Stimulated activated effector memory CD8-positive, alpha-beta T cell treated with anti-CD3 and anti-CD28 coated beads, Interleukin-12 subunit alpha, Interleukin-12 subunit beta, amount 100 ng/mL, for 72 hours (primary cell): ENCODE results near the gene TPSAB1.
A peak's percentile ranks its signal among the peaks of the same experiment; 100 is the strongest.

ENCODE experiments used
- ATAC-seq: fragments of 150-1000 bp; cut with Tn5 transposase; 2 replicates; pipeline ENCODE4 v1.10.0; 2021
- DNase-seq, 2 donors: peaks; one replicate each; pipeline ENCODE4 v3.0.0; 2021 to 2022; ENCODE audit warnings: low spot score in 2 of 2
- H3K27ac Mint-ChIP-seq: one replicate; pipeline ENCODE4 v1.8.0; 2022; ENCODE audit warnings: mild to moderate bottlenecking, mixed read lengths
- H3K36me3 Mint-ChIP-seq: one replicate; pipeline ENCODE4 v1.8.0; 2022; ENCODE audit warnings: mild to moderate bottlenecking, mixed read lengths
- H3K4me1 Mint-ChIP-seq: one replicate; pipeline ENCODE4 v1.8.0; 2022; ENCODE audit warnings: mixed read lengths
- H3K4me3 Mint-ChIP-seq: one replicate; pipeline ENCODE4 v1.8.0; 2022; ENCODE audit warnings: mild to moderate bottlenecking, mixed read lengths
- H3K9me3 Mint-ChIP-seq: one replicate; pipeline ENCODE4 v1.8.0; 2022; ENCODE audit warnings: mixed read lengths

The TPSAB1 gene

DNA sequence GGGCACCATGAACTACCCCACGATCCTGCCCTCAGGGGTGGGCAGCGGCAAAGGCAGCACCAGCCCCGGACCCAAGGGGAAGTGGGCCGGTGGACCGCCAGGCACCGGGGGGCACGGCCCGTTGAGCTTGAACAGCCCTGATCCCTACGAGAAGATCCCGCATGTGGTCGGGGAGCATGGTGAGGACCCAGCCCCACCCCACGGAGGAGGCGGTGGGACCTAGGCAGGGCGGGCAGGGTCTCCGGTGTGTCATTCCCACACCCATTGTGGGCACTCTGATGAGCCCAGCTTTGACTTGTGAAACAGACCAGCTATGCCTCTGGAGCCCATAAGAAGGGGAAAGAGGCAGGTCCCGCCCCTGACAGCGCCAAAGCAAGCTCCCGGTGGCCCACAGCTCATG is 38.2 kb upstream of the TPSAB1 start:
- H3K4me3 Mint-ChIP-seq: no peak overlapping the region
- ATAC-seq (no peak), DNase-seq (no peak)
- no peaks in the 10 kb centered on the region for H3K4me1 Mint-ChIP-seq
- no peak overlapping the region for H3K27ac Mint-ChIP-seq
- peaks cover 4% of the 10 kb centered on the region for H3K9me3 Mint-ChIP-seq
- H3K36me3 Mint-ChIP-seq: no peaks in the 10 kb centered on the region

DNA sequence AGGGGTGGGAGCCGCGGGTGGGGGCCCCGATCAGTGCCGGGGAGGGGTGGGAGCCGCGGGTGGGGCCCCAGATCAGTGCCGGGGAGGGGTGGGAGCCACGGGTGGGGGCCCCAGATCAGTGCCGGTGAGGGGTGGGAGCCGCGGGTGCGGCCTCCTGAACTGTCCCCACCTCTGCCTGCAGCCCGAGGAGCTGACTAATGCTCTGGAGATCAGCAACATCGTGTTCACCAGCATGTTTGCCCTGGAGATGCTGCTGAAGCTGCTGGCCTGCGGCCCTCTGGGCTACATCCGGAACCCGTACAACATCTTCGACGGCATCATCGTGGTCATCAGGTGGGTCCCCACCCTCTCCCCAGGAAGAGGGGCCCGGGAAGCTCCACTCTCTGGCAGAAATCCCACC is 35.6 kb upstream of the TPSAB1 start:
- H3K36me3 Mint-ChIP-seq: no peaks in the 10 kb centered on the region
- H3K4me3 Mint-ChIP-seq: no peak overlapping the region
- DNase-seq (no peak), ATAC-seq (no peak)
- H3K9me3 Mint-ChIP-seq: peaks cover under 1% of the 10 kb centered on the region
- H3K4me1 Mint-ChIP-seq: no peaks in the 10 kb centered on the region
- H3K27ac Mint-ChIP-seq: no peak overlapping the region

DNA sequence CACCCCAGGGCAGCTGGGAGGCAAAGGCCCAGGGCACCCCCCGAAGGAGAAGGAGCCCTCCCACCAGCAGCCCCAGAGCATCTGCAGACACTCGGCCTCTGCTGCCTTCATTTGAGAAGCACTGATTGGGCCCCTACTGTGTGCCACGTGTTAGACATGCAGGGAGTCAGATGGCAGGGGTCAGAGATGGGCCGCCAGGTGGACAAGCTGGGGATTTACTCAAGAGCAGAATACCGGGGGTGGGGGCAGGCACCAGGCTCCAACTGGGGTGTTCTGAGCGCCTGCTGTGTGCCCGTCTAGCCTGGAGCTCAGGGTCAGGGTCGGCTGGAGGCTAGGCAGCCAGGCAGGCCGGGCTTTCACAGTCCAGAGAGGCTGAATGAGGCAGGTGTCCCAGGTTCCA is 34.2 kb upstream of the TPSAB1 start:
- Mint-ChIP-seq H3K4me1 (no peaks in the 10 kb centered on the region), H3K4me3 (no peak overlapping the region), H3K9me3 (no peaks in the 10 kb centered on the region), H3K27ac (no peak overlapping the region), H3K36me3 (no peaks in the 10 kb centered on the region)
- DNase-seq (no peak), ATAC-seq (no peak)

DNA sequence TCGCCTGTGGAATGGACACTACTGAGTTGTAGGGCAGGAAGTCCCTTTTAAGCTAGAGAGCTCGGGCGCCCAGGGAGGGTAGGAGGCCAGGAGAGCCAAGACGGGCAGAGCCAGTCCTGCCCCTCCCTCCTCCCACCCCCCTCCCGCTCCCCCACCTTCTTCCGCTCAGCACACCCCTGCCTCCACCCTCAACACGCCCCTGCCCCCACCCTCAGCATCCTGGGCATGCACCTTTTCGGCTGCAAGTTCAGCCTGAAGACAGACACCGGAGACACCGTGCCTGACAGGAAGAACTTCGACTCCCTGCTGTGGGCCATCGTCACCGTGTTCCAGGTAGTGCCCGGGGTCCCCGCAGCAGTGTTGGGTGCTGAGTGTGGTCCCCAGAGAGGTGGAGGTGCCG is 33.7 kb upstream of the TPSAB1 start:
- DNase-seq (no peak), ATAC-seq (no peak)
- Mint-ChIP-seq H3K9me3 (no peaks in the 10 kb centered on the region), H3K4me3 (peak overlapping the region; percentile 53), H3K36me3 (no peaks in the 10 kb centered on the region), H3K4me1 (no peaks in the 10 kb centered on the region), H3K27ac (no peak overlapping the region)

DNA sequence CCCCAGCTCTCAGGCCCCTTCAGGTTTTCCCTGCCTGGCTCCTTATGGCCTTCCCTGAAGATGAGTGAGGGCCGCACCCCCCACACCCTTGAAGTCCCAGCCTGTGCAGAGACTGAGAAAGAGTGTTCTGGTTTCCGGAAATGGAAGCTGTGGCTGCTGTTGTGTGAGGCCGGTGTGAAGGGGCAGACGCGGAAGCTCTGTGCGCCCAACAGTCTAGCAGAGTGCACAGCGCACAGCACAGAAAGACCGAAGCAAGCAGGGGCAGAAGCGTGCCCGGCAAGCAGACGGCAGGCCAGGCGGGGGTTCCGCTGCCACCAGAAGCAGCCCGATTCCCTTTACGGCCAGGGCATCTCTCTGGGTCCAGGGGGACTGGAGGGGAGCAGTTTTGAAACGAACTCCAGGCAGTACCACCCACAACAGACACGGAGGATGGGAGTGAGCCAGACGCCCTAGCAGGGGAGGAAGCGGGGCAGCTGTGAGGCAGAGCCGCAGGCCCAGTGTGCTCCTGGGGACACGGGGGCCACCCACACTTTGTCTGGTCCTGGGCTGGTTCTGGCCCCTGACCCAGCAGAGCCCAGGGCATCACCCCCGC is 32.2 kb upstream of the TPSAB1 start:
- ATAC-seq (peak; percentile 63), DNase-seq (no peak)
- Mint-ChIP-seq H3K9me3 (no peaks in the 10 kb centered on the region), H3K4me1 (no peaks in the 10 kb centered on the region), H3K36me3 (no peaks in the 10 kb centered on the region), H3K4me3 (peak overlapping the region; percentile 53), H3K27ac (peak overlapping the region; percentile 83)

DNA sequence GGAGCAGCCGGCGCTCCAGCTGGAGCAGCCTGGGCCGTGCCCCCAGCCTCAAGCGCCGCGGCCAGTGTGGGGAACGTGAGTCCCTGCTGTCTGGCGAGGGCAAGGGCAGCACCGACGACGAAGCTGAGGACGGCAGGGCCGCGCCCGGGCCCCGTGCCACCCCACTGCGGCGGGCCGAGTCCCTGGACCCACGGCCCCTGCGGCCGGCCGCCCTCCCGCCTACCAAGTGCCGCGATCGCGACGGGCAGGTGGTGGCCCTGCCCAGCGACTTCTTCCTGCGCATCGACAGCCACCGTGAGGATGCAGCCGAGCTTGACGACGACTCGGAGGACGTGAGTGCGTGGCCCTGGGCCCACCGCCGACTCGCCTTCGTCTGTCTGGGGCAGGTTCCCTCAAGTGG is 31.4 kb upstream of the TPSAB1 start:
- ATAC-seq: no peak
- H3K27ac Mint-ChIP-seq: no peak overlapping the region
- H3K4me1 Mint-ChIP-seq: no peaks in the 10 kb centered on the region
- H3K4me3 Mint-ChIP-seq: no peak overlapping the region
- no peaks in the 10 kb centered on the region for H3K9me3 Mint-ChIP-seq
- H3K36me3 Mint-ChIP-seq: no peaks in the 10 kb centered on the region
- no peak for DNase-seq

DNA sequence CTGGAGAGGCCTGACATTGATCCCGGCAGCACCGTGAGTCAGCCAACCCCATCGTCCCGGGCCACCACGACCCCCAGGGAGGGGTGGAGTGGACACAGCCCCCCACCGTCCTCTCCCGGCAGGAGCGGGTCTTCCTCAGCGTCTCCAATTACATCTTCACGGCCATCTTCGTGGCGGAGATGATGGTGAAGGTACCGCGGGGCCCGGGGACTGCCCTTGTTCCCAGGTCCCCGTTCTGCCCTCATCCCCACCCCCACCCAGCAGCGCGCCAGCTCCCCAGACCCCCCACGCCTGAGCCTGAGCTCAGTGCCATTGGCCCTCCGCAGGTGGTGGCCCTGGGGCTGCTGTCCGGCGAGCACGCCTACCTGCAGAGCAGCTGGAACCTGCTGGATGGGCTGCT is 30.0 kb upstream of the TPSAB1 start:
- Mint-ChIP-seq H3K4me3 (no peak overlapping the region), H3K36me3 (no peaks in the 10 kb centered on the region), H3K9me3 (no peaks in the 10 kb centered on the region), H3K27ac (no peak overlapping the region), H3K4me1 (no peaks in the 10 kb centered on the region)
- DNase-seq (no peak), ATAC-seq (no peak)

DNA sequence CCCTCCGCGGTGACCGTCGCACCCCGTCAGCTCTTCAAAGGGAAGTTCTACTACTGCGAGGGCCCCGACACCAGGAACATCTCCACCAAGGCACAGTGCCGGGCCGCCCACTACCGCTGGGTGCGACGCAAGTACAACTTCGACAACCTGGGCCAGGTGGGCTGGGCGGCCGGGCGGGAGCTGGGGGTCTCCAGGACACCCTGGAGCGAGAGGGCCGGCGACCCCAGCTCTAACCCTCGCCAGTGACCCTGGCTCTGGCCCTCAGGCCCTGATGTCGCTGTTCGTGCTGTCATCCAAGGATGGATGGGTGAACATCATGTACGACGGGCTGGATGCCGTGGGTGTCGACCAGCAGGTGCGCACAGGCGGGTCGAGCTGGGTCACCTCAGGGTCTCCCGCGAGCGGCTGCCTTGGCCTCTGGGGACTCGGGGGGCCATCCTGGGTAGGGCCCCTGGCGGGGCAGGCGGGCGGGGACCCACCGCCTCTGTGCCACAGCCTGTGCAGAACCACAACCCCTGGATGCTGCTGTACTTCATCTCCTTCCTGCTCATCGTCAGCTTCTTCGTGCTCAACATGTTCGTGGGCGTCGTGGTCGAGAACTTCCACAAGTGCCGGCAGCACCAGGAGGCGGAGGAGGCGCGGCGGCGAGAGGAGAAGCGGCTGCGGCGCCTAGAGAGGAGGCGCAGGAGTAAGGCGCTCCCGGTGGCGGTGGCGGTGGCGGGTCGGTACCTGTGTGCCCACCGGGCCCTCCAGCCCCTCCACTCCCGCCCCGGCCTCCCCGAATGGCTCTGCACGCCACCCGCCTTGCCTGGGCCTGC is 28.8 kb upstream of the TPSAB1 start:
- DNase-seq (no peak), ATAC-seq (no peak)
- Mint-ChIP-seq H3K4me3 (no peak overlapping the region), H3K27ac (no peak overlapping the region), H3K36me3 (no peaks in the 10 kb centered on the region), H3K4me1 (no peaks in the 10 kb centered on the region), H3K9me3 (no peaks in the 10 kb centered on the region)

DNA sequence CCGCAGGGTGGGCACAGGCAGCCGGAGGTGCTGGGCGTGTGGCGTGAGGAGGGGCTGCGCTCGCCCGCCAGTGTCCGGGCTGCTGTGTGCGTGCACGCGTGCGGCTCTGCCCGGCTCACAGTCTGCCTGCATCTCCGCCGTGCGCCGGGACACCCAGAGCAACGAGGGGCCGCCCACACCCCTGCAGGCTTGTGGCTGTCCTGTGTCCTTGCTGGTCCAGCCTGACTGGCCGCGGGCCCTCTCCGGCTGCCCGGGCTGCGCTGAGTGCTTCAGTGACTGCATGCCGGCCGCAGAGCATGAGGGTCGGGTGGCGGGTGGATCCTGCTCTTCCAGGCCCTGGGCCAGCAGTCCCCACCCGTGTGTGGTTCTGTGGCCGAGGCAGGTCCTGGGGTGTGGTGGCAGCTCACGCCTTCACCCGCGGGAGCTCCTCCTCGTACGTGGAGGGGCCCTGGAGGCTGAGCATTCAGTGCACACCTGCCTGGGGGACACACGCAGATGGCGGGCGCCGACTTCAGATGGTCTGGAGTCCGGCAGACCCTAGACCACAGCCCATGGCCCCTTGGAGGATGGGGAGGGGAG is 27.8 kb upstream of the TPSAB1 start:
- H3K9me3 Mint-ChIP-seq: no peaks in the 10 kb centered on the region
- no peaks in the 10 kb centered on the region for H3K4me1 Mint-ChIP-seq
- DNase-seq (no peak), ATAC-seq (no peak)
- H3K4me3 Mint-ChIP-seq: no peak overlapping the region
- H3K36me3 Mint-ChIP-seq: no peaks in the 10 kb centered on the region
- no peak overlapping the region for H3K27ac Mint-ChIP-seq

DNA sequence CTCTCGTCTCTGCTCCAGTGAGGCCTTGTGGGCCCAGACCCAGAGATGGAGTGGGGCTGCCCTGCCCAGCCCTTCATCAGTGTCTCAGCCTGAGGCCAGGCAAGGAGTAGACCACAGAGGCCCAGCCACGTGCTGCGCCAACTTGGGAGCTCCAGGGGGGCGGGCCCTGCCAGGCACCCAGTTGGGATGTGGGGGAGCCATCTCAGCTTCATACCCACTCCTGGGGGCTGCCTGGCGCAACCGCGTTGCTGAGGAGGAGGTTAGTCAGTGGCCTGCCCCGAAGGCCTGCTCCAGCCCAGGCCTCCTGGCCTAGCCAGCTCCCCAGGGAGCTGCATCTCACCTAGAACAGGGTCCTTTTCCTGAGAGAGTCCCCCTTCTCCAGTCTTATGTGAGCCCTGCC is 27.3 kb upstream of the TPSAB1 start:
- H3K4me1 Mint-ChIP-seq: no peaks in the 10 kb centered on the region
- no peaks in the 10 kb centered on the region for H3K9me3 Mint-ChIP-seq
- no peak overlapping the region for H3K4me3 Mint-ChIP-seq
- no peak for DNase-seq
- no peak for ATAC-seq
- no peaks in the 10 kb centered on the region for H3K36me3 Mint-ChIP-seq
- no peak overlapping the region for H3K27ac Mint-ChIP-seq

DNA sequence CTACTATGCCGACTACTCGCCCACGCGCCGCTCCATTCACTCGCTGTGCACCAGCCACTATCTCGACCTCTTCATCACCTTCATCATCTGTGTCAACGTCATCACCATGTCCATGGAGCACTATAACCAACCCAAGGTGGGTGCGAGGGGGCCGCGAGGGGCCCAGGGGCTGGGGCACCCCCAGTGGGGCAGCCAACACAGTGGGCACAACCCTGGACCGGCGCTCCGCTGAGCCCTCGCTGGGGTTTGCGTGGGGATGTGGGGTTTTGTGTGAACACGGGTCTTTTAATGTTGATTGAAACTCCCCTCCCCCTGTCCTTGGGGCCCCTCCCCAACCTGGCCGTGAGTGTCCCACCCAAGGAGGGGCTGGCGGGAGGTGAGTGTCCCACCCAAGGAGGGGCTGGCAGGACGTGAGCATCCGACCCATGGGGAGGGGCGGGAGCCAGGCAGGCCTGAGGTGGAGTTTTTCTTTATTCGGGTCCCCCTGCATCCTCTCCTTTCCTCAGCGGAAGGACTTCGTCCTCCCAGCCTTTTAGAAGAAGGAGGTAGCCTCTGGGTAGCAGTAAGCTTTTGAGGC is 26.6 kb upstream of the TPSAB1 start:
- DNase-seq (no peak), ATAC-seq (no peak)
- H3K36me3 Mint-ChIP-seq: no peaks in the 10 kb centered on the region
- H3K9me3 Mint-ChIP-seq: no peaks in the 10 kb centered on the region
- no peak overlapping the region for H3K27ac Mint-ChIP-seq
- H3K4me3 Mint-ChIP-seq: no peak overlapping the region
- no peaks in the 10 kb centered on the region for H3K4me1 Mint-ChIP-seq

DNA sequence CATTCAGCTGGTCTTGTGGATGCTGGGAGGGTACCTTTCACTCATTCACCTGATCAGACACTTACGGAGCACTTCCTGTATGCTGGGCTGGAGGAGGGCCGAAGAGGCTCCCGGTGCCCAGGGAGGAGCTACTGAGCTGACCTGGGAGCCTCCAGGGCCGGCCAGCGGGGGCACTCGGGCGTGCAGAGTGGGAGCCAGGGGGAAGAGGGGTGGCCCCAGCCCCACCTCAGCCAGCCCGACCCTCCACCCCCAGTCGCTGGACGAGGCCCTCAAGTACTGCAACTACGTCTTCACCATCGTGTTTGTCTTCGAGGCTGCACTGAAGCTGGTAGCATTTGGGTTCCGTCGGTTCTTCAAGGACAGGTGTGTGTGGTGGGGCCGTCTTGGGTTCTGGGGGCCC is 25.8 kb upstream of the TPSAB1 start:
- DNase-seq (no peak), ATAC-seq (no peak)
- Mint-ChIP-seq H3K9me3 (no peaks in the 10 kb centered on the region), H3K27ac (no peak overlapping the region), H3K36me3 (no peaks in the 10 kb centered on the region), H3K4me3 (no peak overlapping the region), H3K4me1 (no peaks in the 10 kb centered on the region)

DNA sequence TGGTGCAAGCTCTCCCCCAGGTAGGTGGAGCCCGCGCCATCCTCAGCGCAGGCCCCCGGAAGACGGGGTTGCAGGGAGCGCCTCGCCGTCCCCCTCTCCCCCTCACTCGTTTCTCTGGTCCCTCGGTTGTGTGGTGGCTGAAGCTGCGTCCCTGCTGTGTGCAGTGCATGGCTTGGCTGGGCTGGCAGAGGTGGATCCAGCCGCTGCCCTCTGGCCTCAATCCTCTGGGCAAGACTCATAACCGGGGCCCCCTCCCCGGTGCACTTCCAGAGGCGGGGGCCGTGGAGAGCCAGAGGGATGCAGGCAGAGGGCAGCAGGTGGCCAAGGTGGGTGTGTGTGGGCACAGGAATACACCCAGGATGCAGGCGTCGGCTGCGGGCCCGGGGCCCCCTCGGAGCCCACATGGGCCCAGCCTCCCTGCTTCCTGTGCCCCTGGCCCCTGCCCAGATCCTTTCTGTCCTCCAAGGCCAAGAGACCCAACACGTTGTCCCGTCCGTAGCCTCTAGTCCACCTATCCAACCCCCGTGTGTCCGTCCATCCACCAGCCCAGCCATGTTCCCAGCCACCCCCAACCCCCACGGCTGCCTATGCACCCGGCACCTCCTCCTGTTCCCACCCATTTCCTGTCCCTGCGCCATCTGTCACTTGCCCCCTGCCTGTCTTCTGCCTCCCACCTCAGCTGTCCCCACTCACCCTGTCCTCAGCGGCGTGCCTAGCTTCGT is 24.8 kb upstream of the TPSAB1 start:
- H3K4me1 Mint-ChIP-seq: no peaks in the 10 kb centered on the region
- DNase-seq (no peak), ATAC-seq (no peak)
- no peak overlapping the region for H3K27ac Mint-ChIP-seq
- no peak overlapping the region for H3K4me3 Mint-ChIP-seq
- H3K9me3 Mint-ChIP-seq: no peaks in the 10 kb centered on the region
- no peaks in the 10 kb centered on the region for H3K36me3 Mint-ChIP-seq

DNA sequence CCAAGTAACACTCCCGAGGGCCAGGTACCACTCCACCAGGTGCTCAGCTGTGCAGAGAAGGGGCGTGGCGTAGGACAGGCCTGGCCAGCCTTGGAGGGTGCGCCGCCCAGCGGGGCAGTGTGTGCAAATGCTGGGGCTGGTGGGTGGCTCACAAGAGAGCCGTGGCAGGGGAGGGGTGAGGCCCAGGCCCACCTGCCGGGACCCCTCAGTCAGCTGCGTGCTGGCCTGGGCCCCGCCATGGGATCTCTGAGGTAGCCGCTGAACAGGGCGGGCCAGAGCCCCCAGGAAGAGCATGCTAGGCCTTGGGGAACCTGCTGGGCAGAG is 24.2 kb upstream of the TPSAB1 start:
- DNase-seq: no peak
- Mint-ChIP-seq H3K27ac (no peak overlapping the region), H3K9me3 (no peaks in the 10 kb centered on the region), H3K4me3 (no peak overlapping the region), H3K4me1 (no peaks in the 10 kb centered on the region), H3K36me3 (no peaks in the 10 kb centered on the region)
- no peak for ATAC-seq

DNA sequence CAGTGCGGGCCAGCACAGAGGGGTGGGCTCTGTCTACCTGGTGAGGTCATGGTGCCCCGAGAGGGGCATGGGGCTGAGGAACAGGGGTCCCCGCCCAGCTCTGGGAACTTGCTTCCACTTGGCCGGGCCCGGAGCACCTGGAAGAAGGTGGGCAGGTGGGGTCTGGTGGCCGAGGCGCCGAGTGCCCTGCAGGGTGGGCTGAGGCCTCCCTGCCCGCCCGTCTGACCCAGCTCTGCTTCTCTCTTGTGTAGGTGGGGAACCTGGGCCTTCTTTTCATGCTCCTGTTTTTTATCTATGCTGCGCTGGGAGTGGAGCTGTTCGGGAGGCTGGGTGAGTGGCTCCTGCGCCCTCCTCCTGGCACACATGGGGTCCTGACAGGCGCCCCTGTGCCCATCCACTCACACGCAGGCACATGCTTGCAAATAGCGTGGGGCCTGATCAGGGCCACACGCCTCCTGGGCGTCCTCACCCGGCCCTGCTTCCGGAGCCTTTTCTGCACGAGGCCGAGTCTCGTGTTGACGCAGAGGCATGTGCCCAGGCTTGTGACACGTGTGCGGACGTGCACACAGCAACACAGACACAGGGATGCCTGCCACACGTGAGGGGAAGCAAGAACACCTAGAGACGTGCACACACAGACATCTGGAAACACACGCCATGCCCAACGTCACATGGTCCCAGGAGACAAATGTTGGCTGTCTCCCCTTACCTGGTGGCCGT is 23.7 kb upstream of the TPSAB1 start:
- H3K36me3 Mint-ChIP-seq: no peaks in the 10 kb centered on the region
- no peaks in the 10 kb centered on the region for H3K4me1 Mint-ChIP-seq
- no peak overlapping the region for H3K4me3 Mint-ChIP-seq
- ATAC-seq (no peak), DNase-seq (no peak)
- H3K27ac Mint-ChIP-seq: no peak overlapping the region
- H3K9me3 Mint-ChIP-seq: no peaks in the 10 kb centered on the region
